ENCODE results near the gene CFAP43. TPM values are rescaled to one million over a fixed set of nuclear protein-coding genes. Genes with fewer than 3 reads are reported as not detected.

Gene CFAP43
- total RNA-seq, 1 experiment from 2014 or later: 0.42 TPM

DNA sequence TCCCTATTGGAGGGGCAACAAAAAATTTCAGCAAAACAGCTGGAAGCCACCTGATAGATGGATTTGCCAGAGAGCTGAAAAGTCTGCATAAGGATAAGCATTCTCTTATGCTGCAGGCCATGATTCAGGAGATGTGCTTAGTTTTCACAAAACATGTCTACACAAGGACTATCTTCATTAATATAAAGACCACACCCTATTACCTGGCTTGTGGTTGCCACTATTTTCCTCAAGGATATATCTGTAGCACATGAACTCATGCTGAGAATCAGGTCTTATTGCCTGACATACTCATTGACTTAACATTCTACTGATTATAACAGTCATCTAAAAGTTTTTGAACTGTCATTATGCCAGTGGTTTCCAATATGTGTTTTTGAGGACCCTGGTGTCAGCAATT lies 139.4 kb downstream of the CFAP43 start:
- Mint-ChIP-seq H3K4me1 (peaks cover 16% of the 10 kb centered on the region), H3K4me3 (no peak overlapping the region), H3K27me3 (ENCODE audit: low read depth) (no peaks in the 10 kb centered on the region), H3K27ac (no peak overlapping the region), H3K36me3 (peaks cover 12% of the 10 kb centered on the region), H3K9me3 (peaks cover 24% of the 10 kb centered on the region)
- ATAC-seq: no peak
- TF ChIP-seq, protein P1, sequence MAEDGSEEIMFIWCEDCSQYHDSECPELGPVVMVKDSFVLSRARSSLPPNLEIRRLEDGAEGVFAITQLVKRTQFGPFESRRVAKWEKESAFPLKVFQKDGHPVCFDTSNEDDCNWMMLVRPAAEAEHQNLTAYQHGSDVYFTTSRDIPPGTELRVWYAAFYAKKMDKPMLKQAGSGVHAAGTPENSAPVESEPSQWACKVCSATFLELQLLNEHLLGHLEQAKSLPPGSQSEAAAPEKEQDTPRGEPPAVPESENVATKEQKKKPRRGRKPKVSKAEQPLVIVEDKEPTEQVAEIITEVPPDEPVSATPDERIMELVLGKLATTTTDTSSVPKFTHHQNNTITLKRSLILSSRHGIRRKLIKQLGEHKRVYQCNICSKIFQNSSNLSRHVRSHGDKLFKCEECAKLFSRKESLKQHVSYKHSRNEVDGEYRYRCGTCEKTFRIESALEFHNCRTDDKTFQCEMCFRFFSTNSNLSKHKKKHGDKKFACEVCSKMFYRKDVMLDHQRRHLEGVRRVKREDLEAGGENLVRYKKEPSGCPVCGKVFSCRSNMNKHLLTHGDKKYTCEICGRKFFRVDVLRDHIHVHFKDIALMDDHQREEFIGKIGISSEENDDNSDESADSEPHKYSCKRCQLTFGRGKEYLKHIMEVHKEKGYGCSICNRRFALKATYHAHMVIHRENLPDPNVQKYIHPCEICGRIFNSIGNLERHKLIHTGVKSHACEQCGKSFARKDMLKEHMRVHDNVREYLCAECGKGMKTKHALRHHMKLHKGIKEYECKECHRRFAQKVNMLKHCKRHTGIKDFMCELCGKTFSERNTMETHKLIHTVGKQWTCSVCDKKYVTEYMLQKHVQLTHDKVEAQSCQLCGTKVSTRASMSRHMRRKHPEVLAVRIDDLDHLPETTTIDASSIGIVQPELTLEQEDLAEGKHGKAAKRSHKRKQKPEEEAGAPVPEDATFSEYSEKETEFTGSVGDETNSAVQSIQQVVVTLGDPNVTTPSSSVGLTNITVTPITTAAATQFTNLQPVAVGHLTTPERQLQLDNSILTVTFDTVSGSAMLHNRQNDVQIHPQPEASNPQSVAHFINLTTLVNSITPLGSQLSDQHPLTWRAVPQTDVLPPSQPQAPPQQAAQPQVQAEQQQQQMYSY (CRISPR knock-in tag; IDR thresholded peaks at IDR 0.05): no peak
- TF ChIP-seq, protein P2, sequence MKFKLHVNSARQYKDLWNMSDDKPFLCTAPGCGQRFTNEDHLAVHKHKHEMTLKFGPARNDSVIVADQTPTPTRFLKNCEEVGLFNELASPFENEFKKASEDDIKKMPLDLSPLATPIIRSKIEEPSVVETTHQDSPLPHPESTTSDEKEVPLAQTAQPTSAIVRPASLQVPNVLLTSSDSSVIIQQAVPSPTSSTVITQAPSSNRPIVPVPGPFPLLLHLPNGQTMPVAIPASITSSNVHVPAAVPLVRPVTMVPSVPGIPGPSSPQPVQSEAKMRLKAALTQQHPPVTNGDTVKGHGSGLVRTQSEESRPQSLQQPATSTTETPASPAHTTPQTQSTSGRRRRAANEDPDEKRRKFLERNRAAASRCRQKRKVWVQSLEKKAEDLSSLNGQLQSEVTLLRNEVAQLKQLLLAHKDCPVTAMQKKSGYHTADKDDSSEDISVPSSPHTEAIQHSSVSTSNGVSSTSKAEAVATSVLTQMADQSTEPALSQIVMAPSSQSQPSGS (CRISPR knock-in tag; IDR thresholded peaks at IDR 0.05; ENCODE audit: borderline replicate concordance, low read depth): no peak
- TF ChIP-seq, protein P3, sequence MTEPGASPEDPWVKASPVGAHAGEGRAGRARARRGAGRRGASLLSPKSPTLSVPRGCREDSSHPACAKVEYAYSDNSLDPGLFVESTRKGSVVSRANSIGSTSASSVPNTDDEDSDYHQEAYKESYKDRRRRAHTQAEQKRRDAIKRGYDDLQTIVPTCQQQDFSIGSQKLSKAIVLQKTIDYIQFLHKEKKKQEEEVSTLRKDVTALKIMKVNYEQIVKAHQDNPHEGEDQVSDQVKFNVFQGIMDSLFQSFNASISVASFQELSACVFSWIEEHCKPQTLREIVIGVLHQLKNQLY (CRISPR knock-in tag; IDR thresholded peaks at IDR 0.05): no peak
- TF ChIP-seq ATF3 (CRISPR knock-in tag; conservative IDR thresholded peaks at IDR 0.05) (no peak), OVOL2 (CRISPR knock-in tag; IDR thresholded peaks at IDR 0.05; ENCODE audit: borderline replicate concordance) (no peak), CTCF (IDR thresholded peaks at IDR 0.05) (no peak), ZNF512 (CRISPR knock-in tag; IDR thresholded peaks at IDR 0.05; ENCODE audit: borderline replicate concordance) (no peak), USF2 (CRISPR knock-in tag; IDR thresholded peaks at IDR 0.05) (no peak)
- ChIA-PET CTCF (no interaction called here), POLR2A (no interaction called here)
- DNase-seq (ENCODE audit: low spot score): no peak

- DNase-seq (ENCODE audit: low spot score) (no peak), ATAC-seq (peak; percentile 30; the same call in 1 of the 2 replicates)
- POLR2A ChIA-PET: no interaction called here
- Mint-ChIP-seq H3K36me3 (no peaks in the 10 kb centered on the region), H3K4me3 (no peak overlapping the region), H3K27me3 (ENCODE audit: low read depth) (no peaks in the 10 kb centered on the region), H3K27ac (0 out of 2 replicates have a peak overlapping the region, but pooled peaks have one; percentile 2), H3K9me3 (peaks cover 10% of the 10 kb centered on the region), H3K4me1 (peaks cover 23% of the 10 kb centered on the region)
- CTCF ChIA-PET: interaction anchor here (1.0 to 1.5 kb wide), 3 partner anchors 31 to 263 kb away, joined by 3 read pairs; partner anchors contain the start of genes CFAP58 and SFR1
- no peak for TF ChIP-seq JUN (CRISPR knock-in tag; IDR thresholded peaks at IDR 0.05)
- TF ChIP-seq ZMAT4 (CRISPR knock-in tag; IDR thresholded peaks at IDR 0.05): no peak
- TF ChIP-seq E2F5 (CRISPR knock-in tag; IDR thresholded peaks at IDR 0.05): no peak
These were observed 141.6 kb downstream of the CFAP43 start for GRCh38 chr10:104090611-104091010.

All from WTC11 (cell line).